ENCODE measurements around the gene CIRBP.

DNA sequence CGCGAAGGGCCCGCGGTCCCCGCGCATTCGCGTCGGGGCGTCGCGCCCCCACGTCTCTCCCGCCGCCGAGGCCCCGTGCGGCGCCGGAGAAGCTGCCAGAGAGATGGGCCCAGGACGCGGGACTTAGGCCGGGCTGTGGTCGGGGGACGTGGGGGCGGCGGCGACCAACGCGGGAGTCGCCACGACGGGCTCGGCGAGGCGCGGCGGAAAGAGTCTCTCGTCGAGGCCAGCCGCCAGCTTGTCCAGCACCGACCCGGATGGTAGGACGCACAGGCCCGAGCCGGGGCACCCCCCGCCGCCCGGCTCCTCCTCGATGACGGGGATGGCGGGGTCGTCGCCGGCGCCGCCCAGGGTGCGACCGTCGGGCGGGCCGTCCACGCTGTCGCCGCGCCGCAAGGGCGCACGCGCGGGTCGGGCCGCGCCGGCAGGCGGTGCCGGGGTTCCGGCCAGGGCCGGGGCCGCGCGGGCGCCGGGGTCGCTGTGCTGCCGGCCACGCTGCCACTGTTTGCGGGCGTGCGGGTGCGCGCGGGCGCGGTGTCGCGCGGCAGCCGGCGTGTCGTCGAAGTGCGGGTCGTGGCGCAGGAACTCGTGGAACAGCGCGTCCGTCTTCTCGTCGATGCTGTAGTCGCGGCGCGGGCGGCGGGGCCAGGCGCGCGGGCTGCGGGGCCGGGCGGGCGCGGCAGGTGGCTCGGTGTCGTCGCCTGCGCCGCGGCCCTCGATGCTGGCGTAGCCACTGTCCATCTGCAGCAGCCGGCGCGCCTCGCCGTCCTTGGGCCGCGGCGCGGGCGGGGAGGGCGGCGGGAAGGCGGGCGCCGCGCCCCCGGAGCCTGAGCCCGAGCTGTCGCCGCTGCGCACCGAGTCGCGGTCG lies 39.8 kb upstream of the CIRBP start:
- TF ChIP-seq, protein P1, sequence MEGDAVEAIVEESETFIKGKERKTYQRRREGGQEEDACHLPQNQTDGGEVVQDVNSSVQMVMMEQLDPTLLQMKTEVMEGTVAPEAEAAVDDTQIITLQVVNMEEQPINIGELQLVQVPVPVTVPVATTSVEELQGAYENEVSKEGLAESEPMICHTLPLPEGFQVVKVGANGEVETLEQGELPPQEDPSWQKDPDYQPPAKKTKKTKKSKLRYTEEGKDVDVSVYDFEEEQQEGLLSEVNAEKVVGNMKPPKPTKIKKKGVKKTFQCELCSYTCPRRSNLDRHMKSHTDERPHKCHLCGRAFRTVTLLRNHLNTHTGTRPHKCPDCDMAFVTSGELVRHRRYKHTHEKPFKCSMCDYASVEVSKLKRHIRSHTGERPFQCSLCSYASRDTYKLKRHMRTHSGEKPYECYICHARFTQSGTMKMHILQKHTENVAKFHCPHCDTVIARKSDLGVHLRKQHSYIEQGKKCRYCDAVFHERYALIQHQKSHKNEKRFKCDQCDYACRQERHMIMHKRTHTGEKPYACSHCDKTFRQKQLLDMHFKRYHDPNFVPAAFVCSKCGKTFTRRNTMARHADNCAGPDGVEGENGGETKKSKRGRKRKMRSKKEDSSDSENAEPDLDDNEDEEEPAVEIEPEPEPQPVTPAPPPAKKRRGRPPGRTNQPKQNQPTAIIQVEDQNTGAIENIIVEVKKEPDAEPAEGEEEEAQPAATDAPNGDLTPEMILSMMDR (IDR thresholded peaks at IDR 0.05) = no peak
- TF ChIP-seq POLR2A (IDR thresholded peaks at IDR 0.05) (no peak), EP300 (IDR thresholded peaks at IDR 0.05) (no peak)
